ENCODE data around the gene GPR132. TPM values are rescaled to one million over a fixed set of nuclear protein-coding genes. Genes with fewer than 3 reads are reported as not detected.

Gene GPR132
- polyA plus RNA-seq, 1 donor from 2014 or later = not detected

GRCh38 chr14:105107351-105107750, 42.1 kb upstream of the GPR132 start:
- Histone ChIP-seq H3K27ac (ENCODE audit: low read length) (no peak overlapping the region), H3K9me2 (ENCODE audit: insufficient read depth, low read length) (no peaks in the 10 kb centered on the region), H3F3A (ENCODE audit: insufficient read depth, low read length, poor library complexity, severe bottlenecking) (no peaks in the 10 kb centered on the region), H3K4me3 (ENCODE audit: low read length) (no peak overlapping the region), H4K20me1 (ENCODE audit: insufficient read depth) (no peaks in the 10 kb centered on the region), H2AFZ (ENCODE audit: low read depth, low read length) (no peak overlapping the region), H3K4me2 (ENCODE audit: low read length) (no peak overlapping the region), H3K36me3 (ENCODE audit: insufficient read depth, low read length) (no peaks in the 10 kb centered on the region), H3K9ac (ENCODE audit: low read length) (no peak overlapping the region), H3K79me2 (replicated peaks; ENCODE audit: insufficient read depth, low read length) (no peaks in the 10 kb centered on the region), H3K27me3 (ENCODE audit: insufficient read depth, low read depth, low read length) (no peaks in the 10 kb centered on the region), H3K9me3 (ENCODE audit: low read length) (no peaks in the 10 kb centered on the region)
- TF ChIP-seq RAD21 (conservative IDR thresholded peaks at IDR 0.05) = no peak
- no peak for TF ChIP-seq SMC3 (conservative IDR thresholded peaks at IDR 0.05; ENCODE audit: poor library complexity)
- no peak for TF ChIP-seq POLR2AphosphoS5 (IDR thresholded peaks at IDR 0.05)
- no peak for TF ChIP-seq EP300 (conservative IDR thresholded peaks at IDR 0.05; ENCODE audit: poor library complexity, severe bottlenecking)
- no peak for TF ChIP-seq REST (IDR thresholded peaks at IDR 0.05; ENCODE audit: borderline replicate concordance)

GRCh38 chr14:105105158-105105557, 39.9 kb upstream of the GPR132 start:
- TF ChIP-seq EP300 (conservative IDR thresholded peaks at IDR 0.05; ENCODE audit: poor library complexity, severe bottlenecking) (no peak), TAF1 (IDR thresholded peaks at IDR 0.05; ENCODE audit: low read depth) (no peak)
- no peak overlapping the region for H3K9ac ChIP-seq (ENCODE audit: low read length)
- no peaks in the 10 kb centered on the region for H3F3A ChIP-seq (ENCODE audit: insufficient read depth, low read length, poor library complexity, severe bottlenecking)
- no peak overlapping the region for H3K27ac ChIP-seq (ENCODE audit: low read length)
- no peak overlapping the region for H3K4me2 ChIP-seq (ENCODE audit: low read length)
- no peak overlapping the region for H2AFZ ChIP-seq (ENCODE audit: low read depth, low read length)
- no peaks in the 10 kb centered on the region for H3K27me3 ChIP-seq (ENCODE audit: insufficient read depth, low read depth, low read length)
- H4K20me1 ChIP-seq (ENCODE audit: insufficient read depth) = no peaks in the 10 kb centered on the region
- H3K79me2 ChIP-seq (replicated peaks; ENCODE audit: insufficient read depth, low read length) = no peaks in the 10 kb centered on the region
- peaks cover 4% of the 10 kb centered on the region for H3K9me3 ChIP-seq (ENCODE audit: low read length)
- H3K4me3 ChIP-seq (ENCODE audit: low read length) = no peak overlapping the region
- no peaks in the 10 kb centered on the region for H3K9me2 ChIP-seq (ENCODE audit: insufficient read depth, low read length)
- H3K36me3 ChIP-seq (ENCODE audit: insufficient read depth, low read length) = no peaks in the 10 kb centered on the region

GRCh38 chr14:105102893-105103292, 37.7 kb upstream of the GPR132 start:
- no peak for TF ChIP-seq MXI1 (conservative IDR thresholded peaks at IDR 0.05; ENCODE audit: poor library complexity, severe bottlenecking)
- no peak for TF ChIP-seq EZH2 (IDR thresholded peaks at IDR 0.05; ENCODE audit: borderline replicate concordance, insufficient read depth, low read length, poor library complexity, severe bottlenecking)
- no peak for TF ChIP-seq SMC3 (conservative IDR thresholded peaks at IDR 0.05; ENCODE audit: poor library complexity)
- H3K27me3 ChIP-seq (ENCODE audit: insufficient read depth, low read depth, low read length) = no peaks in the 10 kb centered on the region
- no peaks in the 10 kb centered on the region for H3K9me2 ChIP-seq (ENCODE audit: insufficient read depth, low read length)
- H2AFZ ChIP-seq (ENCODE audit: low read depth, low read length) = no peak overlapping the region
- no peaks in the 10 kb centered on the region for H4K20me1 ChIP-seq (ENCODE audit: insufficient read depth)
- peaks cover 7% of the 10 kb centered on the region for H3K9me3 ChIP-seq (ENCODE audit: low read length)
- no peak overlapping the region for H3K27ac ChIP-seq (ENCODE audit: low read length)
- no peak overlapping the region for H3K4me2 ChIP-seq (ENCODE audit: low read length)
- H3K4me3 ChIP-seq (ENCODE audit: low read length) = no peak overlapping the region
- no peaks in the 10 kb centered on the region for H3F3A ChIP-seq (ENCODE audit: insufficient read depth, low read length, poor library complexity, severe bottlenecking)
- H3K79me2 ChIP-seq (replicated peaks; ENCODE audit: insufficient read depth, low read length) = no peaks in the 10 kb centered on the region
- no peak overlapping the region for H3K9ac ChIP-seq (ENCODE audit: low read length)
- no peaks in the 10 kb centered on the region for H3K36me3 ChIP-seq (ENCODE audit: insufficient read depth, low read length)
